Fibroblast of peridontal ligament (primary cell): ENCODE measurements around the gene LRP1B.
"Not testable (repeated sequence)": the region's sequence is repeated elsewhere in the genome, so short reads cannot be mapped to it uniquely, and the experiment has no call there.

Experiments used
- DNase-seq: peaks from one replicate; pipeline ENCODE4 v3.0.0-alpha.2; 2010; ENCODE audit errors: extremely low read depth

The LRP1B gene

DNA sequence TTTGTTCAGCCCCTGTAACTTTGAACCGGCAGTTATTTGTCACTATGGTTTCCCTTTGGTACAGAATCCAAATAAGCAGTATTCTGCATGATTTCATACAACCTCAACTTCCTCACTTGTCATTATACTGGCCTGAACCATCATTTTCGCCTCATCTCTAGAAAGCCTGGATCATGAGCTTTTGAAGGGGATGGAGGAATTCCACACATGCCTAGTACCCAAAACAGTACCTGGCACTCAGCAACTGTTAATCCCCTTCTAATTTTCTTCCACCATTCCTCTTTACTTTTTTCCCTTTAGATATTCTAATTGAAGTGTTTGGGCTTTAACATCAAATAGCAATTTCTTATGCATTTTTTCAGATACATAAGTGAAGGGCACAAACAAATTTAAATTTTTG is 1776.3 kb downstream of the LRP1B start:
- DNase-seq: no peak

DNA sequence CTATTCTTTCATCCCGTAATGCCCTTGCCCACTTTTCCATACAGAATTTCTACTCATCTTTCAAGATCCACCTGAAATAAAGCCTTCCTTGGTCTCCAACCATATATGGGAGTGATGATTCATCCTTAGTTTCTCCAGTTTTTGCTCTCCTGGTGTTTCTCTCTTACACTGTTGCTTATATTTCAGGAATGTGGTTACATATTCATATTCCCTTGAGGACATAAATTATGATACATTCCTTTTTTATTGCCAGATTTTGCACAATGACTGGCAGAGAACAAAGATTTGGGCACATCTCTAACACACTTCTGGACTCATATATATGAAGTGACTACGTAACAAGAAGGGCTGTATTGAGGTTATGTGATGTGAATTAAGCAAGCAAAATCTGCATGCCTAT is 1777.3 kb downstream of the LRP1B start:
- peak; percentile 84 for DNase-seq

DNA sequence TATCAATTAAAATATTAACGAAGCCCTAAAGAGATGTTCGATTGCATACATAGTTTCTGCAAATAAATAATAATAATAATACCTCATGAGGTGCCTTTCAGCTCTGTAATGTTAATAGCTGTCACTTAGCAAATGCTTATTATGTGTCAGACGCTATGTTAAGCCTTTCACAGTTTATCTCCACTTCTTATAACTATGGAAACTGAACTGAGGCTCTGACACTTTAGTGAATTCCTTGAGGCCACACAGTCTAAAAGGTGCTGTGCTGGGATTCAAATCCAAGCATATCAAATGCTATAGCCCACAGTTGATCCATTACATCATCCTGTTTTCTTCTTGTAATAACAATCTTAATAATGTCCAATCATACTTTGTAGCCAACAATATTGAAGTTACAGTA is 1779.1 kb downstream of the LRP1B start:
- DNase-seq: no peak

DNA sequence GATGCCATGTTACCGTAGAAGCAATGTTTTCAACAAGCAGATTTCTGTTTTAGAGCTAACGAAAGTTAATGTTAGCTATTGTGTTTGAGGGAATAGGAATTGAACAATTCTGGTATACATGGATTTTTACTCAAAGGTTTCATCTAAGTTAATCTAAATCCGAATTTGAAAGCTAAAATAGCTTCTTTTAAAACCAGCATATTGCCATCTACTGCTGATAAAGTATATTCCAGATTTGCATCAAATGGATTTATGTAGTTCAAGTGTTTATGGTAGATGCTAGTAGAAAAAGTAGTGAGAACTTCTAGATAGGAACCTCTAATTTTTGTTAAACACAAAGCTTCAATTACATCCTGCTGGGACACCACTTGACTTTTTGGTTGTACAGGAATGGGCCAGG is 1781.1 kb downstream of the LRP1B start:
- peak; percentile 32 for DNase-seq

DNA sequence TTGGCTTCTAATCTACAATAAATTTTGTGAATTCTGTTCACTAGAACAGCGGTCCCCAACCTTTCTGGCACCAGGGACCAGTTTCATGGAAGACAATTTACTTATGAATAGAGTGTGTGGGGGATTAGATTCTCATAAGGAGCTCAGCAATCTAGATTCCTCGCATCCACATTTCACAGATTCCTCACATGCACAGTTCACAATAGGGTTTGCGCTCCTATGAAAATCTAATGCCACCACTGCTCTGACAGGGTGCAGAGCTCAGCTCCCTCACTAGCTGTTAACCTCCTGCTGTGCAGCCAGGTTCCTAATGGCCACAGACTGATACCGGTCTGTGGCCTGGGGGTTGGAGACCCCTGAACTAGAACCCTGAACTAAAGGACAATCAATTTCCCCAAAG is 1782.0 kb downstream of the LRP1B start:
- DNase-seq: no peak

DNA sequence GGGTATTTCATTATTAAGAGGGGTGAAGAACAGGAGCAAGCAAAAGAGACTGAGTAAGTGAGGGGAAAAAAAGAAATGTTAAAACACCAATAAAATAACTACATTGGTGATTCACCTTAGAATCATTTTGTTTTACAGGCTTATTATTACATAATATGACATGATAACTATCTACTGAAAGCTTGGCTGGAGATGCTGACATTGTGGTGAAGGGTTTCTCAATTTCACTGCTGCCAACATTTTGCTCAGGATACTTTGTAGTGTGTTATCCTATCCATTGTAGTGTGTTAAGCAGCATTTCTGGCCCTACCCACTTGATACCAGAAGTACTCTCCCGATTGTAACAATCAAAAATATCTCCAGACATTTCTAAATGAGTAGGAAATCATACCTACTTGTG is 1786.0 kb downstream of the LRP1B start:
- peak; percentile 63 for DNase-seq

DNA sequence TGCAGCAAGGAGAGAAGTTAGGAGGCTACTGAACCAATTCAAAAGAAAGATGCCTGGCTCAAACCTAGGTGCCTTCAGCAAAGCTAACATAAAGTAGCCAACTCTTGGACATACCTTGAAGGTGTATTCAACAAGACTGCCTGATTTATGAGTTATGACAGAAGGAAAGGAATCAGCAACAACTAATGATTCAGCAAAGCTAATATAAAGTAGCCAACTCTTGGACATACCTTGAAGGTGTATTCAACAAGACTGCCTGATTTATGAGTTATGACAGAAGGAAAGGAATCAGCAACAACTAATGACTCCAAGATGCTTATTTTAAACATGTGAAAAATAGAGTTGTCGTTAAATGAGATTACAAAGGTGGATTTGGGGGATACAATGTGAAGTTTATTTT is 1786.5 kb downstream of the LRP1B start:
- DNase-seq: not testable (repeated sequence)

DNA sequence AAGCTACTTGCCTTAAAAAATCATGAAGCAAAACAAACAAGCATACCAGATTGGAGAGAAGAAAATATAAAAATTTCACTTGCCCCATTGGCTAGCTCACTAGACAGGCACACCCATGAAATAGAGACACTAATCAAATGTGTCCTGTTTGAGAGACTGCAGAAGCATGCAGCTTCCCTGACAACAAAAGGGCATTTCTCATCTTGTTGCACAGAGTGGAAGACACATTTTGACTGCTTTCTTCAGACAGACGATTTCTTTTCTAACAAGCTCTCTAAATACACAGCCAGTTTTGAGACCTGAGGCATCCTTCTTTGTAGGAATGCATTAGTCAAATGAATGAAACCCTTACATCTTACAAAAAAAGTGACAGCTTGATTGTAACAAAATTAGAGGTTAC is 1792.0 kb downstream of the LRP1B start:
- DNase-seq: no peak

DNA sequence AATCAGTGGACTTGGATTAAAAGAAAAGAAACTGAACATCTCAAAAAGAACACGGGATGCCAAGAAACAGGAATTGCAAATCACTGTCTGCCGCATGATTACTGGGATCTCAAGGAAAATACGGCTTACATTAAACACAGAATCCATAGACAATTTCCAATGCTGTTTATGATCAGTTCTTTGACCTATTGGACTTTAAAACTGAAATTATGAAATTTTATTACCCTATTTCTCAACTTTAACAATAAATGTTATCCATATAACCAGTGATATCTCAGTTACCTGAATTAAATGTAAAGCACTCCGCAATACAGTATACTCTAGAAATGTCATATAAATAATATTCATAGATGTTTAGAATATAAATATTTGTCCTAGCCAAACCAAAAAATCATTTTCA is 1793.8 kb downstream of the LRP1B start:
- no peak for DNase-seq

DNA sequence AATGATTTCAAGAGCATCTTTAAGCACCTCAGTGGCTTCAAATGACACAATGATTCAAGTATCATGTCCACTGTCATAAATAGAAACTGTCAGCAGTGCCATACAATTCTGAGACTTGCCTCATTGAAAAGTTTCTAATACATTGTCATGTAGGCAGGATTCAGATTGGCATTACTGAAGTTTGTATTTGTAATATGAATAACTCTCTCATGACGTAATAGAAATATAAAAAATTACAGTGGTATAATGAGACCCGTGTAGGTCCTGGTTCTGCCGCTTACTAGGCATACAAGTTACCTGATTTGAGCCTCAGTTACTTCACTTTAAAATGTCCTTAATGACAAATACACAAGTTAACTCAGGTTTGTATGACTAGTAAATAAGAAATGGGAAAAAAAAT is 1814.5 kb downstream of the LRP1B start:
- DNase-seq: no peak

DNA sequence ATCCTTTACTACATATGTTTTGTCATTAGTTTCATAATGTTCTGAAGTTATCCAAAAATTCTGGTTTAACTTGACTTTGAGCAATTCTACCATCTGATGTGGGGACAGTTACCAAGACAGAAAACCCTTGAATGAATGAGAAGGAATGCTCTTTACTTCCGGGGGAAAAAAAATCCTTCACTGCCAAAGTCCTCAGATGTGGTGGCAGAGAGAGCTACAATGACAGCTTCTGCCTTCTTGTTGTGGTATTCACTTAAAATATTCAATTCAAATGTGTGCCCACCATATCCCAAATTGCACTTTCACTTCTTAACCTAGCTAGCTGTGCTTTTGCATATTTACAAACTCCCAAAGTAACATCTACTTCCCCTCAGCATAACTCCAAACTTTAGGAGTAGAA is 1818.9 kb downstream of the LRP1B start:
- no peak for DNase-seq

DNA sequence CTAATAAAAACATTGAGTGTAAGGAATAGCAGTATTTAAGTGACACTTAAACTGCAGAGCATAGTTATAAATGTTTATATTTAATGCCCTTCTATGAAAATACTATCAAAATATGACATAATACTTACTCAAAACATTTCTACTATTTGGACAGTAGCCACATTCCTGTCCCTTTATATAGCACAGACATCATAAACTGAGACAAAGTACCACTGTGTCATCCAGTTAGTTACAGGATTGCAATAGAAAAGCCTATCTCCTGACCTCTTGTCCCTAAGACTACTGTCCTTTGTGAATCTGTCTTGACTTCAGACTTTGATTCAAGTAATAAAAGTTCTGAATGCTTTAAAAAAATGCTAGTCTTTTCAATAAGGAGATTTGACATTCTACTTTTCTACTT is 1822.1 kb downstream of the LRP1B start:
- no peak for DNase-seq

DNA sequence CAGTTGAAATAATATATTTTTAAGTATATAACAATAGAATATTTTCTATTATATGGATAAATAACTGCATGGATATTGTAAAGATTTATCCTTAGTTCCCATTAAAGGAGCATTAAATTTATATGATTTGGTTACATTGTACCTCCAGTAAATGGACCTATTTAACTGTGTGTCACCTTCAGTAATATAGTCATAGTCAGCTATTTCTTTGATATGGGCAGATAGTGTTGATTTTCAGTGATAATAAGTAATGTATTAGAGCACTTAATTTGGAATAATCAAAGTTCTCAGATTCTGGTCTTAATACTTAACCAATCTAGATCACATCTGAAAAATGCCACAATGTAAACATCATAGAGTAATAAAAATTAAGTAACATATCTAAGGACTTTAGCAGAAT is 1823.3 kb downstream of the LRP1B start:
- DNase-seq: no peak

DNA sequence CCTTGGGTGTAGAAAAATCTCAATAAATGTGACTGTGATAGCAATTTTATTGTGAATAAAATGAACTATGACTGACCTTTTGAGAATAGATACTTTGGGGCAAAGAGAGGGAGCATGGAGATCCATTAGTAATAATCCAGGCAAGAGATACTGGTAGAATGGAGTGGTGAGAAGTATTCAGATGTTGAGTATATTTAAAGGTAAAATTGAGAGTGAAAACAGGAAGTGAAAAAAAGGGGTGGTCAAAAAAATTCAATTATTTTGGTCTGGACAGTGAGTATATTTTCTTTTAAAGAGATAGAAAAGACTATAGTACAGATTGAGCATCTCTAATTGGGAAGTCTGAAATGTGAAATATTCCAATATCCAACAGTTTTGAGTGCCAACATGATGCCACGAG is 1835.0 kb downstream of the LRP1B start:
- DNase-seq: no peak

DNA sequence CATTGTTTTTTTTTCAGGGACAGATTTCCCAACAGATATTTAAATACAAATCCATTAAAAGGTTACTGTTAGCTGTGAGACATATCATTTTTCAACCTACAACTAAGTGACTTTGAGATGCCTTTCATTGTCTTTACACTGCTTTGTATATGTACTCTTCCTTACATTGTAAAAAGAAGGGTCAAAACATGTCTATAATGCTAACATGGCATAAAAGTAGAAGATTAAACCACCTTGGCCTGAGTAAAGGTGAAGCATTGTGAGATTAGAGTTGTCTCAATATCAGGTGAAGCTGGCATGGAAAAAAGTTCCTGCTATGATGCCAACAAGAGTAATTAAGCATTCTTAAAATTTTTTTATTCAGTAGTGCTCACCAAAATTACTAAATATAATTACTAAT is 1842.1 kb downstream of the LRP1B start:
- DNase-seq: no peak

DNA sequence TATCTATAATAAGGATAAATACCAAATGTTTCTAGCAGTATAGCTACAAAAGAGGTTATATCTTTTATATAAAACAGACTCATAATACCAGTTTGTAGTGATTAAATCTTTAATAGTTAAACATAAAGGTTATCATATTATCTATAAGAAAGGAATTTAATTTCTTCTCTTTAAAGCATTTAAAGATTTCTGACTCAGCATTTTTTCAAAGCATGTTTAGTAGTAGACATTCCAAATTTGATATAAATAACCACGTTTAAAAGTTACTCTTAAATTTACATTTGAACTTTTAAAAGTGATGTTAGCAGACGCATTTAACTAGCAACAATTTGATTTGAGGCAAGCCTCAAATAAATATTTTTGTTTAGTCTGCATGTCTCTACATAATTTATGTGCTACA is 1842.6 kb downstream of the LRP1B start:
- DNase-seq: no peak

DNA sequence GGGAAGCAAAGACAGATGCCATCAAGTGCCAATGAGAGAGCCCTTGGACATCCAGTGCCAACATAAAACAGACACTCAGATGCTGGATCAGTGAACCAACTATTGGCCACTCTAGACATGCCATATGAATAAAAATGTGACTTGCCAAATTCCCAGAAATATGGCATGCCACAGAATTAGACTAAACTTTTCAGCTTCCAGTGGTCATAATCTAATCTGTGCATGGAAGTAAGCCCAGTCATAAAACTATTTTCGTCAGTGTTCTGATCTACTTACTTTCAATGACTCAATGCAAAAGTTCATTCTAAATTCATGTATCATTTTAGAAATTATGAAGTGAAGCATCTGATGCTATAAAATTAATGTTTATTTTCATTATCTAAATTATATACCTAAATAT is 1844.4 kb downstream of the LRP1B start:
- peak; percentile 6 for DNase-seq

DNA sequence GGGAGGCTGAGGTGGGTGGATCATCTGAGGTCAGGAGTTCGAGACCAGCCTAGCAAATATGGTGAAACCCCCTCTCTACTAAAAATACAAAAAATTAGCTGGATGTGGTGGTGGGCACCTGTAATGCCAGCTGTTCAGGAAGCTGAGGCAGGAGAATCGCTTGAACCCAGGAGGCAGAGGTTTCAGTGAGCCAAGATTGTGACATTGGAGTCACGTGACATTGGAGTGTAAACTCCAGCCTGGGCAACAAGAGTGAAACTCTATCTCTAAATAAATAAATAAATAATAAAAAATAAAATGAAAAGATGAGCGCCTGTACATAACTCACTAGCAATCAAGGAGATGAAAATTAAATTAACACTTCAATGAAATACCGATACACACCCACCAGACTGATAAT is 1853.5 kb downstream of the LRP1B start:
- not testable (repeated sequence) for DNase-seq

DNA sequence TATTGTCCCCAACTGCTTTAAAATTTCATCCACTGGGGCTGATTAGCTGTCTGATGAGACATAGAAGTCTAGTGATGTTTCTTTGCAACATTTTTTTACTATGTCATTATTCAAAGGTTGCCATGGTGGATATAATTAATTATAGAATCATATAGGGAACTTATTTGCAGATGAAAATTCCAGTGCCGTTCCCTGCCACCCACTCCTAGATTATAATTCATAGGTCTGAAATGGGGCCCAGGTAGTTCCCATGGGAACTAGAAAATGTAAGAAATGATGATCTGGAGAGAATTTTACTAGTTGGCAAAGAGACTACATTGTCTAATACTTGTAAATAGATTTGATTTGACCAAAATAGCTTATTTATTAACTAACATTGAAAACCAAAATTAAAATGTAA is 1854.2 kb downstream of the LRP1B start:
- no peak for DNase-seq

DNA sequence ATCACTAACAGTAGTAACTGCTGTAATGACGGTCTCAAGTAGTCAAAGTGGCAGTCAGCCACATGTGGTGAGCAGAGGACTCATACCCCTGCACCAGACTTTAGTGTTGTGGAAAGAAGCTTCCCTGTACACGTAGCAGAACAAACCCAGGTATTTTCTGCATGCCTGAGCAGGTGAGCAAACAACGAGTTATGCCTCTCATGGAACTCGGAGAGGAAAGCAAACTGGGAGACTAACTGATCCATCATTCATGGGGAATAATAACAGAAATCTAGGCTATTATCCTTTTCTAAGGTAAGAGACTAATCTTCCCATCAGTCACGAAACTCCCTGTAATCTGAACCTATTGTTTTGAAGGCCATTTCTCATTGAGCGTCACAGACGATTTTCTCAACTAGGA is 1855.4 kb downstream of the LRP1B start:
- no peak for DNase-seq

DNA sequence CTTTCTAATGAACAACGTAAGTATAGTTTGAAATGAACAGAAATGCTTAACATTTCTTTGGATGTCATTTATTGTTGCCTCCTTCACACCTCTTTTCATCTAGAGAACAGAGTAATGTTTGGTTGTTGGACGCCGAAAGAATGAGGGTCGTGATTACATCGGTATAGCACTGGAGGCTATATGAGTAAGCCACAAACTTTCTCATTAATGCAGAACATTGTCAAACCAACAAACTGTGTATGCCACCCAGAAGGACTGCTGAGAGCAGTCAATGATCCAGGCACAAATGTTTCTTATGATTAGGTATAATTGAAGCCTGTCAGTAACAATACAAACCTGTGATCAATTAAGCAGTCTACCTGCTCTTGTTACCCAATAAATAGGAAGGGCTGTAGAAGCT is 1855.9 kb downstream of the LRP1B start:
- no peak for DNase-seq

DNA sequence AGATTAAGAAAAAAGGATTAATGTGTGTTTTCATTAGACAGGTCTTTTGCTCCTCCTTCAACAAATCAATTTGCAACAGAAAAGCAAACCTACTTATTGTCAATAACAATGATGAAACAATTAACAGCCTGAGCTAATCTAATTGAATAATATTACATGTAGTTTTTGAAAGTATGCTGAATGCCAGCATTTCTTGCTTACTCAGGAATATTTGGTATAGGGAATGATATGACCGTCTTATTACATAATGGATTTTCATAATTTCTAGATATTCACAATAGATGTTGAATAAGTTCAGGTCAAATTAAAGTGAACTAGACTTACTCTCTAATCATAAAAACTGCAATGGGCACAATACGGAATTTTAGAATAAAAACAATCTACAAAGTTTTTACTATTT is 1856.9 kb downstream of the LRP1B start:
- DNase-seq: no peak

DNA sequence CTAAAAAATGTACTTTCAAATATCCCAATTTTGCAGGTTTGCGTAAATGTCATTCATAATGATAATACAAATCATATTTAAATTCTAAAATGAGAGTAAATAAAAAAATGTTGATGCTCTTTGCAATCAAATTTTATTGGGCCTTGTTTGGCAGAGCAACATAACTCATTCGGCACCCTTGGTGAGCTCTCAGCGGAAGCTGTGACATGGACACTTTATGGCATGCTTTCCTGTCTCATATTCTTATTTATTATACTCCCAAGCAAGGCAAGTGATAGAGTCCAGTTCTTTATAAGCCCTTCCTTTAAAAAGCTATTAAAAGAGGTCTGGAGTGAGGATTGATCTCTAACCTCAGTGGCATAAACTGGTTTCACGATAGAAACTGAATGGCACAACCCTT is 1857.4 kb downstream of the LRP1B start:
- DNase-seq: no peak

DNA sequence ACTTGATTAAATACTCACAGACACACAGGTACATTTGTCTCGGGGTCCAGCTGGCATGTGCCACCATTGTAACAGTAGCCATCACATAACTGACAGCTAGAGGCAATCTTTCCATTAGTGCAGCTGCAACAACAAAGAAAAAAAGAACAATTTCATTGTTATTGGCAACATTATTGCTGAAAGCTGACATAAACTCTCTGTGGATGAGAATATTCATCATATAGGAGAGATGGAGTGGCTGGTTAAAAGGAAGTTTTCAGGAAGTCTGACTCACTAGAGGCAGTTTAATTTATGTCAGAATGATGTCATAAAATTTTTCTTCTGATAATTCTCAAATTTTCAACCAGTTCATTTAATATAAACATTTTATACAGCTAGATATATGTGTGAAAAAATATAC is 1860.6 kb downstream of the LRP1B start:
- no peak for DNase-seq

DNA sequence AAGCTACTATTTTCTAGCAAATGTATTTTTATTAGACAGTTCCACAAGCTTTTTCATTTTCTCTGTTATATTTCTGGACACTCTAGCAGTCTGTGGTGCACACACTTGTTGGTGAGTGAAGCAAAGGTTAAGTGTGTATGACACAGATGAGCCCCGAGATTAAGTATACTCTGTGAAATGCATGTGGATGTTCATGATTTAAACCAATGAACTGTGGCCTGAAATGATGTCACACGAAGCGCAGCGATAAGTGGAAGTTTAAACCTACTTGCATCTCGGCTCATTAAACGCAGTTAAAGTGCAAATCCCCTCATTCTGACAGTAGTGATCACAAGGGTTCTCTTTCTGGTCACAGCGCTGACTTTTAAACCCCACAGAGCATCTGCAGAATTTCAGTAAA is 1861.8 kb downstream of the LRP1B start:
- no peak for DNase-seq
